ENCODE measurements around the gene DSG3.

Gene DSG3

DNA sequence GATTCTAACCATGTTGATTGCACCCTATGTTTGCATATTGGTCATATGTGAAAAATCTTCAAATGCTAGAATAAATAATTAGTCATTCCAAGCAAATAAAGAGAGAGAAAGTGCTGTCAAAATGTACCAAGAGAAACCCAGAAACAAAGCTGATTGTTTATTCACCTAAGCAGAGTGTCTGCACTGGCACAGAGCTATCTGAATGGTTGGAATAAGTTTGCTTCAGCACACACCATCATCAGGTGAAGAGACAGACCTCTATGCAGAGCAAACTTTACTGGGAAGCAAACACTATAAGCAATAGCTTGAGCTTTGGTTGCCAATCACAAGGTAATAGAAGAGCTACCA, 45.5 kb upstream of the DSG3 start:
- no peak for DNase-seq (ENCODE audit: extremely low spot score)
- TF ChIP-seq LEF1 (IDR thresholded peaks at IDR 0.05; ENCODE audit: borderline replicate concordance): no peak
- no peak for TF ChIP-seq L3MBTL2 (conservative IDR thresholded peaks at IDR 0.05)
- no peak for TF ChIP-seq PKNOX1 (IDR thresholded peaks at IDR 0.05)
- TF ChIP-seq BHLHE40 (IDR thresholded peaks at IDR 0.05; ENCODE audit: borderline replicate concordance): no peak
- no peak for TF ChIP-seq HDGF (IDR thresholded peaks at IDR 0.05; ENCODE audit: borderline replicate concordance)
- no peak for TF ChIP-seq ELF4 (IDR thresholded peaks at IDR 0.05)
- no peak for TF ChIP-seq FOXA1 (IDR thresholded peaks at IDR 0.05)
- TF ChIP-seq ZNF384 (IDR thresholded peaks at IDR 0.05): no peak
- no peak for TF ChIP-seq FOXK2 (IDR thresholded peaks at IDR 0.05)
- ChIA-PET POLR2A (interaction anchor here (0.7 to 0.8 kb wide), 2 partner anchors 299 to 541 kb away, joined by 3 to 4 read pairs; partner anchors contain the start of gene TRAPPC8), CTCF (interaction anchor here (1.0 to 2.1 kb wide), 2 partner anchors 11 to 23 kb away, joined by 4 to 11 read pairs; no protein-coding TSS in a partner anchor)

- no peak for TF ChIP-seq FOXA1 (IDR thresholded peaks at IDR 0.05)
- no peak for TF ChIP-seq TARDBP (IDR thresholded peaks at IDR 0.05)
- TF ChIP-seq ELF4 (IDR thresholded peaks at IDR 0.05): no peak
- no peak for TF ChIP-seq BHLHE40 (IDR thresholded peaks at IDR 0.05; ENCODE audit: borderline replicate concordance)
- TF ChIP-seq ZNF384 (IDR thresholded peaks at IDR 0.05): no peak
- no peak for TF ChIP-seq L3MBTL2 (conservative IDR thresholded peaks at IDR 0.05)
- TF ChIP-seq HDGF (IDR thresholded peaks at IDR 0.05; ENCODE audit: borderline replicate concordance): no peak
- TF ChIP-seq ARNT (IDR thresholded peaks at IDR 0.05): no peak
- TF ChIP-seq PKNOX1 (IDR thresholded peaks at IDR 0.05): no peak
- no peak for TF ChIP-seq SP1 (IDR thresholded peaks at IDR 0.05)
- TF ChIP-seq SUZ12 (IDR thresholded peaks at IDR 0.05): no peak
- no peak for DNase-seq (ENCODE audit: extremely low spot score)
- CTCF ChIA-PET: no interaction called here
- POLR2A ChIA-PET: no interaction called here
Measured at GRCh38 chr18:31403409-31403808, 44.1 kb upstream of the DSG3 start.

- ChIA-PET POLR2A (no interaction called here), CTCF (no interaction called here)
- no peak for DNase-seq (ENCODE audit: extremely low spot score)
- TF ChIP-seq SUZ12 (IDR thresholded peaks at IDR 0.05) (no peak), TARDBP (IDR thresholded peaks at IDR 0.05) (no peak), SP1 (IDR thresholded peaks at IDR 0.05) (no peak)
Measured at GRCh38 chr18:31407649-31408048, 39.9 kb upstream of the DSG3 start.

DNA sequence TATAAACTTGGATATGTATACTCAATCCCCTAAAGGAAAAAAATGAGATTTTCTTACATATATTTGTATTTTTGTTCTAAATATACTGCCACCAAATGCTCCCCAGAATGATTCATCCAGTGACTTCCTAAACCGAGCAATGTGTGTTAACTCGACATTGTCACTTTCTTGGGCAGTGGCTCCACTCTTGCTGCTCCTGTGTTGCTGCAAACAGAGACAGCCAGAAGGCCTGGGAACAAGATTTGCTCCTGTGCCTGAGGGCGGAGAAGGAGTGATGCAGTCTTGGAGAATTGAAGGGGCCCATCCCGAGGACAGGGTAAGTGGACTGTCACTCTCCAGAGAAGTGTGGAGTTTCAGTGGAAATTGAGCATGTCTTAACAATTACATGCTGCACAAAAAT, 38.3 kb upstream of the DSG3 start:
- ChIA-PET CTCF (no interaction called here), POLR2A (no interaction called here)
- no peak for TF ChIP-seq ZNF384 (IDR thresholded peaks at IDR 0.05)
- TF ChIP-seq FOXA1 (IDR thresholded peaks at IDR 0.05): no peak
- TF ChIP-seq FOXK2 (IDR thresholded peaks at IDR 0.05): no peak
- no peak for TF ChIP-seq L3MBTL2 (conservative IDR thresholded peaks at IDR 0.05)
- DNase-seq (ENCODE audit: extremely low spot score): no peak

DNA sequence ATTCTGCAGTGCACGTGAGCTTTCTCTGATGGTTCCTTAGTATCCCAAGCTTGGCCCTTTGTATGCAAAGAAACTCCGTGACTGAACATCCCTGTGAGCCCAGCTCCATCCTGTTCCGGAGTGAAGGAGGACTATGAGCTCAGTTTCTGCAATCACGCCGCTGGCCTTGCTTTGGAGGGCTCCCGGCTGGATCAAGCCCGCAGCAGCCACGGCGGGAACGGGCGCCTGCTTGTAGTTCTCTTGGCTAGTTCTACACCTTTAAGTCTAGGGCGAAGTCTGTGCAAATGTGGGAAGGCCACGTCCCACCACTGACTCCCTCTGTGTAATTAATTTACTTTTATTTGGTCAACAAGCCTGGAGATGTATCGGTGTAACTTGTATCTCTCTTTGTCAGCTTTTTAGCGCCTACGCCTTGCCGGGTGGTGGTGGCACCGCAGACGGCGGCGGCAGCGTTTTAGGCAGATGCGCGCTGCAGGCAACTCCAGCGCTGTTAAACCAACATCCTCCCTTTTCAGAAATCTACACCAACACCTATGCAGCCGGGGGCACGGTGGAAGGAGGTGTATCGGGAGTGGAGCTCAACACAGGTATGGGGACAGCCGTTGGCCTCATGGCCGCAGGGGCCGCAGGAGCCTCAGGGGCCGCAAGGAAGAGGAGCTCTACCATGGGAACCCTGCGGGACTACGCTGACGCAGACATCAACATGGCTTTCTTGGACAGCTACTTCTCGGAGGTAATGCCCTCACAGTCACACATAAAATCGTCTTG, 36.6 kb upstream of the DSG3 start:
- ChIA-PET POLR2A (interaction anchor here (1.1 kb wide), 1 partner anchor 310 kb away, joined by 3 read pairs; no protein-coding TSS in a partner anchor), CTCF (interaction anchor here (0.6 to 1.3 kb wide), 3 partner anchors 13 to 441 kb away, joined by 3 to 6 read pairs (median 3); no protein-coding TSS in a partner anchor)
- TF ChIP-seq FOXK2 (IDR thresholded peaks at IDR 0.05) (no peak), L3MBTL2 (conservative IDR thresholded peaks at IDR 0.05) (no peak), HDGF (IDR thresholded peaks at IDR 0.05; ENCODE audit: borderline replicate concordance) (no peak), TARDBP (IDR thresholded peaks at IDR 0.05) (no peak), SP1 (IDR thresholded peaks at IDR 0.05) (no peak), BHLHE40 (IDR thresholded peaks at IDR 0.05; ENCODE audit: borderline replicate concordance) (no peak)
- no peak for DNase-seq (ENCODE audit: extremely low spot score)

DNA sequence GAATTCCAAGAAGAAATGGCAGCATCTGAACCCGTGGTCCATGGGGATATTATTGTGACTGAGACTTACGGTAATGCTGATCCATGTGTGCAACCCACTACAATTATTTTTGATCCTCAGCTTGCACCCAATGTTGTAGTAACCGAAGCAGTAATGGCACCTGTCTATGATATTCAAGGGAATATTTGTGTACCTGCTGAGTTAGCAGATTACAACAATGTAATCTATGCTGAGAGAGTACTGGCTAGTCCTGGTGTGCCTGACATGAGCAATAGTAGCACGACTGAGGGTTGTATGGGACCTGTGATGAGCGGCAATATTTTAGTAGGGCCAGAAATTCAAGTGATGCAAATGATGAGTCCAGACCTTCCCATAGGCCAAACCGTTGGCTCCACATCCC, 34.4 kb upstream of the DSG3 start:
- ChIA-PET CTCF (no interaction called here), POLR2A (no interaction called here)
- TF ChIP-seq TARDBP (IDR thresholded peaks at IDR 0.05) (no peak), ELF4 (IDR thresholded peaks at IDR 0.05) (no peak), FOXM1 (IDR thresholded peaks at IDR 0.05; ENCODE audit: borderline replicate concordance) (no peak)
- DNase-seq (ENCODE audit: extremely low spot score): no peak

DNA sequence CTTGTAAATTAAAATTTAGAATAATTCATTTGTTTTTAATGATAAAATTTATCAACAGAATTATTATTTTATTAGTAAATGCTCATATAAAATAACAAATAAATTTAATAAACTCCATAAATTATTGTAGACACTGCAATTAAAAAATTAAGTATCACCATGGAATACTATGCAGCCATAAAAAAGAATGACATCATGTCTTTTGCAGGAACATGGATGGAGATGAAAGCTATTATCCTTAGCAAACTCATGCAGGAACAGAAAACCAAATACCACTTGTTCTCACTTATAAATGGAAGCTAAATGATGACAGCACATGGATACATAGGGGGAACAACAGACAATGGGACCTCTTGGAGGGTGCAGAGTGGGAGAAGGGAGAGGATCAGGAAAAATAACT, 29.7 kb upstream of the DSG3 start:
- ChIA-PET CTCF (no interaction called here), POLR2A (no interaction called here)
- no peak for TF ChIP-seq FOXM1 (IDR thresholded peaks at IDR 0.05; ENCODE audit: borderline replicate concordance)
- TF ChIP-seq ZNF384 (IDR thresholded peaks at IDR 0.05): no peak
- no peak for TF ChIP-seq L3MBTL2 (conservative IDR thresholded peaks at IDR 0.05)
- no peak for DNase-seq (ENCODE audit: extremely low spot score)

DNA sequence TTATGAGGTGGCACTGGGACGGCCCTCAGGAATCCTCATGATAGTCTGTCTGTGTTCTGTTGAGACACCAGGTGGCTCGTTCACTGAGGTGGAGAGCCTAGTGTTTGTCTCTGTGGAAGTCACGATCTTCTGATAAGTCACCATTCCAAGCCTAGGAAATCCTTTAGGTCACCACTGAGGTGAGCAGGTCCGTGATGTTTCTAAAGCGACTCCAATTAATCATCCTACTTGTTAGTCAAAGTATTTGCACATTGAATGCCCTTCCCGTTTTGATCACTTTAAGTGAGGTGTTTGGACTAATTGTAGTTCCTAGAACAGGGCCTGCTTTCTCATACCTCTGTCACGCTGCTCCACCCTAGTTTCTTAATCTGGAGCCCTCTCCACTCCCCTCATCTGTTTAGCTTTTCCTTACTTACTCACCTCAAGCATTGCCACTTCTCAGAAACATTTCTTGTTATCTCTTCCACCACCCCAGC, 28.0 kb upstream of the DSG3 start:
- POLR2A ChIA-PET: no interaction called here
- TF ChIP-seq NFRKB (IDR thresholded peaks at IDR 0.05) (no peak), PKNOX1 (IDR thresholded peaks at IDR 0.05) (no peak), BHLHE40 (IDR thresholded peaks at IDR 0.05; ENCODE audit: borderline replicate concordance) (no peak), FOXA1 (IDR thresholded peaks at IDR 0.05) (no peak), HDGF (IDR thresholded peaks at IDR 0.05; ENCODE audit: borderline replicate concordance) (no peak), L3MBTL2 (conservative IDR thresholded peaks at IDR 0.05) (no peak)
- DNase-seq (ENCODE audit: extremely low spot score): no peak
- CTCF ChIA-PET: interaction anchor here (1.2 kb wide), 1 partner anchor 137 kb away, joined by 4 read pairs; no protein-coding TSS in a partner anchor
